MM.1S (cell line): ENCODE data around the gene AFG1L.

Experiments
- DNase-seq: peaks from one replicate; pipeline ENCODE4 v3.0.0-alpha.2; 2015
- H2AFZ ChIP-seq: fragments of 300-600 bp; sonication (generic); 2 replicates; pipeline ENCODE4 v1.6.0; 2016; ENCODE audit warnings: antibody characterized with exemption, low read length
- H3F3A ChIP-seq: fragments of 300-600 bp; sonication (generic); 2 replicates; pipeline ENCODE4 v1.6.1; 2016; ENCODE audit warnings: mild to moderate bottlenecking, antibody characterized with exemption, low read length, moderate library complexity, mixed read lengths; ENCODE audit not compliant: insufficient read depth
- H3K27ac ChIP-seq: fragments of 300-600 bp; sonication (generic); 2 replicates; pipeline ENCODE4 v1.5.1; 2016; ENCODE audit warnings: mild to moderate bottlenecking, low read length
- H3K27me3 ChIP-seq: fragments of 300-600 bp; sonication (generic); replicated peaks from 2 replicates; pipeline ENCODE4 v1.6.0; 2016; ENCODE audit warnings: low read length; ENCODE audit not compliant: insufficient read depth
- H3K36me3 ChIP-seq: fragments of 300-600 bp; sonication (generic); replicated peaks from 2 replicates; pipeline ENCODE4 v1.6.1; 2016; ENCODE audit warnings: mild to moderate bottlenecking, low read length, mixed read lengths; ENCODE audit not compliant: insufficient read depth
- H3K4me1 ChIP-seq: fragments of 300-600 bp; sonication (generic); 2 replicates; pipeline ENCODE4 v1.6.1; 2016; ENCODE audit warnings: low read length, mixed read lengths
- H3K4me2 ChIP-seq: fragments of 300-600 bp; sonication (generic); 2 replicates; pipeline ENCODE4 v1.6.0; 2016; ENCODE audit warnings: low read depth, low read length
- H3K4me3 ChIP-seq: fragments of 300-600 bp; sonication (generic); 2 replicates; pipeline ENCODE4 v1.5.1; 2016; ENCODE audit warnings: low read length, mixed read lengths
- H3K79me2 ChIP-seq: fragments of 300-600 bp; sonication (generic); 2 replicates; pipeline ENCODE4 v1.6.1; 2016; ENCODE audit warnings: mixed run types, low read length, mixed read lengths
- H3K9ac ChIP-seq: fragments of 300-600 bp; sonication (generic); 2 replicates; pipeline ENCODE4 v1.6.1; 2016; ENCODE audit warnings: low read length, mixed read lengths
- H3K9me2 ChIP-seq: fragments of 300-600 bp; sonication (generic); replicated peaks from 2 replicates; pipeline ENCODE4 v1.6.1; 2016; ENCODE audit warnings: mild to moderate bottlenecking, low read length, mixed read lengths; ENCODE audit not compliant: insufficient read depth
- H3K9me3 ChIP-seq: fragments of 300-600 bp; sonication (generic); replicated peaks from 2 replicates; pipeline ENCODE4 v1.6.1; 2016; ENCODE audit warnings: mild to moderate bottlenecking, low read length, mixed read lengths; ENCODE audit not compliant: insufficient read depth
- H4K20me1 ChIP-seq: fragments of 300-600 bp; sonication (generic); 2 replicates; pipeline ENCODE4 v1.6.1; 2016; ENCODE audit warnings: mild to moderate bottlenecking, low read length, moderate library complexity, mixed read lengths; ENCODE audit not compliant: insufficient read depth
- EZH2 ChIP-seq: fragments of 300-600 bp; sonication (generic); optimal IDR thresholded peaks from 2 replicates; pipeline ENCODE3; 2017; ENCODE audit warnings: low read depth, mild to moderate bottlenecking, antibody characterized with exemption, low read length, mixed read lengths
- EZH2phosphoT487 ChIP-seq: fragments of 300-600 bp; sonication (generic); IDR thresholded peaks from 2 replicates; pipeline ENCODE4 v1.6.1; 2018; ENCODE audit warnings: antibody characterized with exemption, low read length
- TF ChIP-seq, protein P1 (sequence below): fragments of 300-600 bp; sonication (generic); IDR thresholded peaks from 2 replicates; pipeline ENCODE4 v1.5.1; 2016; ENCODE audit warnings: antibody characterized with exemption, low read length, mixed read lengths

AFG1L gene

DNA sequence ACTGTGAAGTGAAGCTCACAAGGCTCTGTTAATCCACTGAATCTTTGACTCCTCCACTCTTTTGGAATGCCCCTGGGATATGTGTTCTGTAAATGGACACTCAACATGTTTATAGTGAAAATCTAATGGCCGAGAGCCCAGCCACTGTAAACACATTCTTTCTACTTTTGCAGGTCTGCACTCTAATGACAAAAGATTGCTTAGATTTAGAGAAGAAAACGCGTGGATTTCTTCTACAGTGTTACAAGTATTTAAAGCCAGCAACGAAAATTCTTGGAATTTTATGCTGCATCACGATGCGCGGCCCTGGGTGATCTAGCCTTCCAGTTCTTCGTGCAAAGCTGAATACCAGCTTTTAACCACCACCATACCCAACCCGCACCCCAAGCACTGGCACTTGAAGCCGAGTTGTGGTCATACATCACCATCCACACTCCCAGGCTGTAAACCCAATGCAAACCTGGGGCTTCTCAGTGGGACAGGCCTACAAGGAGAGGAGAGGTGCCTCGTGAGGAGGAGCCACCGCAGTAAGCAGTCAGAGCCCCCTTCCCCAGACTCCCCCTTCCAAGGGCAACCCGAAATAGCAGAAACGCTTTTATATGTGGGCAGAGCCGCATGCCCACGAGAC, 262.1 kb downstream of the AFG1L start:
- TF ChIP-seq, protein P1, sequence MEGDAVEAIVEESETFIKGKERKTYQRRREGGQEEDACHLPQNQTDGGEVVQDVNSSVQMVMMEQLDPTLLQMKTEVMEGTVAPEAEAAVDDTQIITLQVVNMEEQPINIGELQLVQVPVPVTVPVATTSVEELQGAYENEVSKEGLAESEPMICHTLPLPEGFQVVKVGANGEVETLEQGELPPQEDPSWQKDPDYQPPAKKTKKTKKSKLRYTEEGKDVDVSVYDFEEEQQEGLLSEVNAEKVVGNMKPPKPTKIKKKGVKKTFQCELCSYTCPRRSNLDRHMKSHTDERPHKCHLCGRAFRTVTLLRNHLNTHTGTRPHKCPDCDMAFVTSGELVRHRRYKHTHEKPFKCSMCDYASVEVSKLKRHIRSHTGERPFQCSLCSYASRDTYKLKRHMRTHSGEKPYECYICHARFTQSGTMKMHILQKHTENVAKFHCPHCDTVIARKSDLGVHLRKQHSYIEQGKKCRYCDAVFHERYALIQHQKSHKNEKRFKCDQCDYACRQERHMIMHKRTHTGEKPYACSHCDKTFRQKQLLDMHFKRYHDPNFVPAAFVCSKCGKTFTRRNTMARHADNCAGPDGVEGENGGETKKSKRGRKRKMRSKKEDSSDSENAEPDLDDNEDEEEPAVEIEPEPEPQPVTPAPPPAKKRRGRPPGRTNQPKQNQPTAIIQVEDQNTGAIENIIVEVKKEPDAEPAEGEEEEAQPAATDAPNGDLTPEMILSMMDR: no peak
- TF ChIP-seq EZH2phosphoT487: no peak
- TF ChIP-seq EZH2: no peak
- H3K9ac ChIP-seq: peak overlapping the region; percentile 93
- peak overlapping the region; percentile 99 for H3K4me2 ChIP-seq
- peak overlapping the region; percentile 80; the same call in 1 of the 2 replicates for H3K27ac ChIP-seq
- H3K9me3 ChIP-seq: no peaks in the 10 kb centered on the region
- peak overlapping the region; percentile 79 for H2AFZ ChIP-seq
- H3K27me3 ChIP-seq: no peaks in the 10 kb centered on the region
- DNase-seq: no peak
- no peaks in the 10 kb centered on the region for H4K20me1 ChIP-seq
- peak overlapping the region; percentile 75 for H3K4me3 ChIP-seq
- H3K36me3 ChIP-seq: 0 out of 2 replicates have a peak, but pooled peaks cover 5% of the 10 kb centered on the region
- H3K79me2 ChIP-seq: peaks cover 30% of the 10 kb centered on the region
- H3K4me1 ChIP-seq: peaks cover 16% of the 10 kb centered on the region
- peaks cover 27% of the 10 kb centered on the region for H3F3A ChIP-seq
- no peaks in the 10 kb centered on the region for H3K9me2 ChIP-seq

DNA sequence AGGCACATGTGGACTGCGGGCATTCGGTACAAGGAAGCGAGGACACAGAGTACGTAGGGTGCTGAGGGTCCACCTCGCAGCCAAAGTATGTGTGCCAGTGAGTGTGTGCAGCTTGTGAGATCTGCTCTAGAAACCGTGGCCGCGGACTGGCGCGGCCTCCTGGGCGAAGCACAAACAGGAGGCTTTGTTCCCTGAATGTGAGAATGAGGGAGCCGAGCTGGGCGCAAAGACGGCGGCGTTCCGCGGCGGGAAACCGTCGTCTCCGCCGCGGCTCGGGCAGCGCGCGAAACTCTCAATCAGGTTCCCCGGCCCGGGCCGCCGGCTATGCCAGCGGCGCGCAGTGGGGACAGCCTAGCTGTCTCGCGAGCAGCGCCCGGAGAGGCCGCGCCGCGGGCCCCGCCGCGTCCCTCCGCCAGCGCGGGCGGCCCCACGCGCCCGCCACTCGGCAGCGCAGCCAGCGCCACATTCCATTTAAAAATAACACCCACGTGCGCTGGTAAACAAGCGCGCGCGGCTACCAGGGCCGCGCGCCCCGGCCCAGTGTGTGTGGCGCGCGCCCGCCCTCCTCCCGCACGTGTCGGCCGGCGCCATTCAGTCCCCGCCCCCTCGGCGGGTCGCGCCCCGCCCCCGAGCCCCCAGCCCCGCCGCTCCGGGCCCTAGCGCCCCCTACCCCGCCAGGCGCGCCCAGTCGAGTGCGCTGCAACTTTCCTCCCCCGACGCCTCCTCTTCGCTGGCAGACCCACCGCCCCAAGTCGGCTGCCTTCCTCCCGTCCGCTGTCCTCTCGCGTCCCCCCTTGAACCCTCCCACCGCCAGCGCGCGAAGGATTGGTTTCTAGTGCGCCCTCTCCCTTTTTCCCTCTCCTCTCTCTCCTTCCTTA, 262.9 kb downstream of the AFG1L start:
- TF ChIP-seq EZH2phosphoT487 (no peak), EZH2 (no peak)
- TF ChIP-seq, protein P1: no peak
- no peaks in the 10 kb centered on the region for H4K20me1 ChIP-seq
- H3K36me3 ChIP-seq: 0 out of 2 replicates have a peak, but pooled peaks cover 8% of the 10 kb centered on the region
- no peaks in the 10 kb centered on the region for H3K9me2 ChIP-seq
- H3F3A ChIP-seq: peaks cover 33% of the 10 kb centered on the region
- no peaks in the 10 kb centered on the region for H3K9me3 ChIP-seq
- H3K4me1 ChIP-seq: peaks cover 13% of the 10 kb centered on the region
- H3K27ac ChIP-seq: peak overlapping the region; percentile 99
- peak; percentile 82 for DNase-seq
- H3K79me2 ChIP-seq: peaks cover 38% of the 10 kb centered on the region
- peak overlapping the region; percentile 90 for H3K4me3 ChIP-seq
- H2AFZ ChIP-seq: peak overlapping the region; percentile 79
- no peaks in the 10 kb centered on the region for H3K27me3 ChIP-seq
- peak overlapping the region; percentile 98 for H3K9ac ChIP-seq
- H3K4me2 ChIP-seq: peak overlapping the region; percentile 99

DNA sequence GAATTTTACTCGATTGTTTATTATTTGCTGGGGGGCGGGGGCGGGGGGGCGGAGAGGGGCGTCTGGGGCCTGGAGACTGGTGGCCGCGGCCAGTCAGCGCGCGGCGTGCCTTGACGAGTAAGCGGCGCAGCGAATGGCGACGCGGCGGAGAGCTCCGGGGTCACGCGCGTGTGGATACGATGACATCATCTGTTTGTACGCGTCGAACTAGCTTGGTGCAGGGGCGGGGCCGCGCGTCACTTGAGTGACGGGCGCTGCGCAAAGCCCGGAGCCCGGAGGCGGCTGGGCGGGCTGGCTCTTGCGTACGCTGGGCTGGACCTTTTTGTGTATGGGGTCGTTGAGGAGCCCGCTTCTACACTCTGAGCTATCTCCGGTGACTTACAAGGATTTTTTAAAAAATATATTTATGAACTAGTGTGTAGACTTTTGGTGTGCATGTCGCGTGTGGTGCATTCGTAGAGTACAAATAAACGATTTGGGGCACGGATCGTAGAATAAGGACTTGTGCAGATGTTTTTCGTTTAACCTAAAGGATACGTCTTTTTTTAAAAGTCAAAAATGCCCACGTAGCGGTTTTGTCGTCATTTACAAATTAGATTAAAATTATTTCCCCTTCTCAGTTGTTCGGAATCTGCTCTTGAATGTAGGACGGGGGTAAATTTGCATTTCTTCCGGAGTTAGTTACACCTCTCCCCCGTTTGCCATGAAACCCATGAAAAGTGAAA, 263.7 kb downstream of the AFG1L start:
- Histone ChIP-seq H3K4me1 (peaks cover 9% of the 10 kb centered on the region), H3K4me3 (peak overlapping the region; percentile 90), H3K27ac (peak overlapping the region; percentile 99), H3K9ac (peak overlapping the region; percentile 98), H2AFZ (no peak overlapping the region), H3K79me2 (peaks cover 46% of the 10 kb centered on the region), H3F3A (peaks cover 41% of the 10 kb centered on the region), H3K36me3 (0 out of 2 replicates have a peak, but pooled peaks cover 13% of the 10 kb centered on the region), H3K27me3 (no peaks in the 10 kb centered on the region), H3K9me3 (no peaks in the 10 kb centered on the region), H3K4me2 (peak overlapping the region; percentile 87), H4K20me1 (no peaks in the 10 kb centered on the region), H3K9me2 (no peaks in the 10 kb centered on the region)
- peak; percentile 99 for DNase-seq
- TF ChIP-seq EZH2phosphoT487: no peak
- TF ChIP-seq, protein P1: no peak
- TF ChIP-seq EZH2: no peak
